ENCODE measurements around the gene SPON2.

SPON2 gene

GRCh38 chr4:1217366-1217765 is 45.0 kb upstream of the SPON2 start:
- ATAC-seq, result no peak
- TF ChIP-seq SNAI2 (CRISPR knock-in tag; IDR thresholded peaks at IDR 0.05) (no peak), CSDC2 (CRISPR knock-in tag; IDR thresholded peaks at IDR 0.05) (no peak), ZNF70 (CRISPR knock-in tag; IDR thresholded peaks at IDR 0.05) (no peak), TCF4 (CRISPR knock-in tag; IDR thresholded peaks at IDR 0.05; ENCODE audit: borderline replicate concordance) (no peak), BACH2 (CRISPR knock-in tag; IDR thresholded peaks at IDR 0.05; ENCODE audit: borderline replicate concordance) (no peak), ZNF8 (CRISPR knock-in tag; IDR thresholded peaks at IDR 0.05) (no peak), CSRNP3 (CRISPR knock-in tag; IDR thresholded peaks at IDR 0.05) (no peak)
- TF ChIP-seq, protein P1, sequence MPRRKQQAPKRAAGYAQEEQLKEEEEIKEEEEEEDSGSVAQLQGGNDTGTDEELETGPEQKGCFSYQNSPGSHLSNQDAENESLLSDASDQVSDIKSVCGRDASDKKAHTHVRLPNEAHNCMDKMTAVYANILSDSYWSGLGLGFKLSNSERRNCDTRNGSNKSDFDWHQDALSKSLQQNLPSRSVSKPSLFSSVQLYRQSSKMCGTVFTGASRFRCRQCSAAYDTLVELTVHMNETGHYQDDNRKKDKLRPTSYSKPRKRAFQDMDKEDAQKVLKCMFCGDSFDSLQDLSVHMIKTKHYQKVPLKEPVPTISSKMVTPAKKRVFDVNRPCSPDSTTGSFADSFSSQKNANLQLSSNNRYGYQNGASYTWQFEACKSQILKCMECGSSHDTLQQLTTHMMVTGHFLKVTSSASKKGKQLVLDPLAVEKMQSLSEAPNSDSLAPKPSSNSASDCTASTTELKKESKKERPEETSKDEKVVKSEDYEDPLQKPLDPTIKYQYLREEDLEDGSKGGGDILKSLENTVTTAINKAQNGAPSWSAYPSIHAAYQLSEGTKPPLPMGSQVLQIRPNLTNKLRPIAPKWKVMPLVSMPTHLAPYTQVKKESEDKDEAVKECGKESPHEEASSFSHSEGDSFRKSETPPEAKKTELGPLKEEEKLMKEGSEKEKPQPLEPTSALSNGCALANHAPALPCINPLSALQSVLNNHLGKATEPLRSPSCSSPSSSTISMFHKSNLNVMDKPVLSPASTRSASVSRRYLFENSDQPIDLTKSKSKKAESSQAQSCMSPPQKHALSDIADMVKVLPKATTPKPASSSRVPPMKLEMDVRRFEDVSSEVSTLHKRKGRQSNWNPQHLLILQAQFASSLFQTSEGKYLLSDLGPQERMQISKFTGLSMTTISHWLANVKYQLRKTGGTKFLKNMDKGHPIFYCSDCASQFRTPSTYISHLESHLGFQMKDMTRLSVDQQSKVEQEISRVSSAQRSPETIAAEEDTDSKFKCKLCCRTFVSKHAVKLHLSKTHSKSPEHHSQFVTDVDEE (CRISPR knock-in tag; IDR thresholded peaks at IDR 0.05), result no peak

GRCh38 chr4:1216869-1217294 is 44.5 kb upstream of the SPON2 start:
- TF ChIP-seq, protein P2, sequence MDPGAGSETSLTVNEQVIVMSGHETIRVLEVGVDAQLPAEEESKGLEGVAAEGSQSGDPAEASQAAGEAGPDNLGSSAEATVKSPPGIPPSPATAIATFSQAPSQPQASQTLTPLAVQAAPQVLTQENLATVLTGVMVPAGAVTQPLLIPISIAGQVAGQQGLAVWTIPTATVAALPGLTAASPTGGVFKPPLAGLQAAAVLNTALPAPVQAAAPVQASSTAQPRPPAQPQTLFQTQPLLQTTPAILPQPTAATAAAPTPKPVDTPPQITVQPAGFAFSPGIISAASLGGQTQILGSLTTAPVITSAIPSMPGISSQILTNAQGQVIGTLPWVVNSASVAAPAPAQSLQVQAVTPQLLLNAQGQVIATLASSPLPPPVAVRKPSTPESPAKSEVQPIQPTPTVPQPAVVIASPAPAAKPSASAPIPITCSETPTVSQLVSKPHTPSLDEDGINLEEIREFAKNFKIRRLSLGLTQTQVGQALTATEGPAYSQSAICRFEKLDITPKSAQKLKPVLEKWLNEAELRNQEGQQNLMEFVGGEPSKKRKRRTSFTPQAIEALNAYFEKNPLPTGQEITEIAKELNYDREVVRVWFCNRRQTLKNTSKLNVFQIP (CRISPR knock-in tag; IDR thresholded peaks at IDR 0.05; ENCODE audit: borderline replicate concordance, low read depth), result no peak
- no peak for TF ChIP-seq PPARA (CRISPR knock-in tag; IDR thresholded peaks at IDR 0.05; ENCODE audit: borderline replicate concordance)
- no peak for ATAC-seq

DNA sequence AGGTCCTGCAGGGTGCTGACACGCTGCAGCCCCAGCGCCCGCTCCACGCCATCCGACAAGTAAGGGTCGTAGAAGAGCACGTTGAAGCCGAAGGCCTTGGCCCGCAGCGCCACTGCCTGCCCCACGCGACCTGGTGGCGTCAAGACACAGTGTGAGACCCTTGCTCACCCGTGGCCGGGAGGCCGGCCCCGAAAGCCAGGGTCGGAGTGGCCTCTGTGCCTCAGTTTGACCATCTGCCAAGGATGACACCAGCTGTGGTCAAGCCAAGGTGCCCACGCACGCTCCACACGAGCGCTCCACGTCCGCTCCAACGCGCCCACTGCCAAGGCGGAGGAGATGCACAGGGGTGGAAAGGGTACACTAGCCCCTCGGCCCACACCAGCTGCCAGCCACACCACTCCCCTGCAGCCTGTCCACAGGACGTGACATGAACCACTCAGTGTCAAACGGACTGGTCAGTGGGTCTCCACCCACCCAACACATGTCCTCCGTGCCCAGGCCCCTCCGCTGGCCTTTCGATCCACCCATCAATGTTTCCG is 43.8 kb upstream of the SPON2 start:
- no peak for ATAC-seq
- TF ChIP-seq SNAI2 (CRISPR knock-in tag; IDR thresholded peaks at IDR 0.05) (no peak), ESRRG (CRISPR knock-in tag; IDR thresholded peaks at IDR 0.05) (no peak), ZC3H10 (CRISPR knock-in tag; IDR thresholded peaks at IDR 0.05) (no peak), PPARA (CRISPR knock-in tag; IDR thresholded peaks at IDR 0.05; ENCODE audit: borderline replicate concordance) (no peak), OSR1 (CRISPR knock-in tag; IDR thresholded peaks at IDR 0.05) (no peak), CSDC2 (CRISPR knock-in tag; IDR thresholded peaks at IDR 0.05) (no peak), RARB (CRISPR knock-in tag; IDR thresholded peaks at IDR 0.05) (no peak), BACH2 (CRISPR knock-in tag; IDR thresholded peaks at IDR 0.05; ENCODE audit: borderline replicate concordance) (no peak), GLIS3 (CRISPR knock-in tag; IDR thresholded peaks at IDR 0.05) (no peak)

DNA sequence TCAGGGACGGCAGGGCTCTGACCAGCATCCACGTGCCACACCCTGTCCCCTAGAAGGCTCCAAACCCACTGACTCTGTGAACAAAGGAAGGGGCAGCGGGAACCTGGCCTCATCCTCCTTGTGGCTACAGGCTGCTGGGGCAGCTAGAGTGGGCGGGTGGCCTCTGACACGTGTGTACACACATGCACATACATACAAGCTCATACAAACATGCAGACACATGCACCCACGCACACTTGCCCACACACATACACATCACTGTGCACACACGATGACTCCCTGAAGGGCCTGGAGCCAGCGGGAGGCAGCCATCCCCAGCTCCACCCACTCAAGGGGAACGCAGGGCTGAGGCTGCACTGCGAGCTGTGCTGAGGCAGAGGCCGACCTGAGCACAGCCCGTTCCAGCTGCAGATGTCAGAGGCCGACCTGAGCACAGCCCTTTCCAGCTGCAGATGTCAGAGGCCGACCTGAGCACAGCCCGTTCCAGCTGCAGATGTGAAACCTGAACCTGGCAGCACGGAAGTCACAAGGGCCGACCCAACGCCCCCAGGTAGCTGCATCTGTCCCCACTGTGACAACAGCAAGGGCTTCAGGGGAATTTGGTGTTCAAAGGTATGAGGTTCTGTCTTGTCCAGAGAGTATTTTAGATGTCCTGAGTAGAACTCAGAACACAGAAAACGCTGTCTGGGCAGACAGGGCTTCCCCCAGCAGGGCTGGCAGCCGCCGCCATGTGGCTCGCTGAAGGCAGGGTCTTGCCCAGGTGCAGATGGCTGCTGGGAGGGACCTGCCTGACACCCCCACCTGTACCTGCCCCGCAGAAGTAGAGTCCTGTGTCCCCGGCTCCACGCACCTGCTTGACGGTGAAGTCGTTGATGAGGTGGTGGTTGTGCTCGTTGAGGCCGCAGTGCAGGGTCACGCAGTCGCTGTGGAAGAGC is 43.0 kb upstream of the SPON2 start:
- ATAC-seq, result no peak
- no peak for TF ChIP-seq GLIS3 (CRISPR knock-in tag; IDR thresholded peaks at IDR 0.05)
- TF ChIP-seq ZFP30 (CRISPR knock-in tag; IDR thresholded peaks at IDR 0.05), result no peak
- no peak for TF ChIP-seq ZC3H10 (CRISPR knock-in tag; IDR thresholded peaks at IDR 0.05)
- no peak for TF ChIP-seq ARNTL (CRISPR knock-in tag; IDR thresholded peaks at IDR 0.05; ENCODE audit: borderline replicate concordance, low read depth)
- no peak for TF ChIP-seq TCF4 (CRISPR knock-in tag; IDR thresholded peaks at IDR 0.05; ENCODE audit: borderline replicate concordance)
- no peak for TF ChIP-seq RARB (CRISPR knock-in tag; IDR thresholded peaks at IDR 0.05)
